GOT3 (cell line): Measurements from ENCODE around the gene MBD5.

Experiments used
- DNase-seq: peaks from one replicate; lab custom pipeline; 2025; ENCODE audit warnings: mixed read lengths; lab: John Stamatoyannopoulos, UW

The MBD5 gene

GRCh38 chr2:148221166-148221565 is 200.3 kb downstream of the MBD5 start:
- DNase-seq = no peak

- DNase-seq = no peak
These were observed 201.0 kb downstream of the MBD5 start for GRCh38 chr2:148221926-148222325.

GRCh38 chr2:148231858-148232257 is 211.0 kb downstream of the MBD5 start:
- DNase-seq = no peak

- DNase-seq = no peak
These were observed 213.3 kb downstream of the MBD5 start for GRCh38 chr2:148234143-148234542.

- DNase-seq = no peak
These were observed 217.0 kb downstream of the MBD5 start for GRCh38 chr2:148237911-148238310.

GRCh38 chr2:148238561-148238960 is 217.7 kb downstream of the MBD5 start:
- no peak for DNase-seq

- DNase-seq = no peak
These were observed 219.9 kb downstream of the MBD5 start for GRCh38 chr2:148240838-148241237.

GRCh38 chr2:148244593-148245292 is 223.9 kb downstream of the MBD5 start:
- DNase-seq = no peak

GRCh38 chr2:148251993-148252392 is 231.1 kb downstream of the MBD5 start:
- DNase-seq = no peak

GRCh38 chr2:148252646-148253045 is 231.8 kb downstream of the MBD5 start:
- no peak for DNase-seq

GRCh38 chr2:148253685-148254084 is 232.8 kb downstream of the MBD5 start:
- no peak for DNase-seq

- DNase-seq = no peak
These were observed 235.0 kb downstream of the MBD5 start for GRCh38 chr2:148255929-148256328.

GRCh38 chr2:148257276-148257675 is 236.4 kb downstream of the MBD5 start:
- no peak for DNase-seq

- DNase-seq = no peak
These were observed 237.2 kb downstream of the MBD5 start for GRCh38 chr2:148258124-148258523.

GRCh38 chr2:148259674-148260073 is 238.8 kb downstream of the MBD5 start:
- DNase-seq = no peak

GRCh38 chr2:148263890-148264289 is 243.0 kb downstream of the MBD5 start:
- DNase-seq = no peak

GRCh38 chr2:148273158-148273691 is 252.3 kb downstream of the MBD5 start:
- DNase-seq = no peak

- no peak for DNase-seq
These were observed 258.3 kb downstream of the MBD5 start for GRCh38 chr2:148279216-148279615.

GRCh38 chr2:148282201-148282600 is 261.3 kb downstream of the MBD5 start:
- DNase-seq = no peak

- no peak for DNase-seq
These were observed 271.5 kb downstream of the MBD5 start for GRCh38 chr2:148292431-148292830.

GRCh38 chr2:148298196-148298595 is 277.3 kb downstream of the MBD5 start:
- no peak for DNase-seq

- no peak for DNase-seq
These were observed 278.7 kb downstream of the MBD5 start for GRCh38 chr2:148299616-148300015.

GRCh38 chr2:148300544-148300943 is 279.7 kb downstream of the MBD5 start:
- DNase-seq = no peak

GRCh38 chr2:148301362-148301761 is 280.5 kb downstream of the MBD5 start:
- no peak for DNase-seq
